Loucy (cell line): ENCODE results near the gene ITPK1.
"Not testable (repeated sequence)": the region's sequence is repeated elsewhere in the genome, so short reads cannot be mapped to it uniquely, and the experiment has no call there.

ENCODE experiments used
- EZH2phosphoT487 ChIP-seq: fragments of 200-600 bp; IDR thresholded peaks from 2 replicates; pipeline ENCODE4 v1.6.1; 2018; ENCODE audit warnings: antibody characterized with exemption, mild to moderate bottlenecking, moderate library complexity, borderline replicate concordance
- TF ChIP-seq, protein P1 (sequence below): fragments of 200-600 bp; sonication (generic); conservative IDR thresholded peaks from 2 replicates; pipeline ENCODE4 v1.5.1; 2014; ENCODE audit warnings: mild to moderate bottlenecking, antibody characterized with exemption, low read length

GRCh38 chr14:93158349-93158748 is 42.6 kb upstream of the ITPK1 start:
- TF ChIP-seq, protein P1, sequence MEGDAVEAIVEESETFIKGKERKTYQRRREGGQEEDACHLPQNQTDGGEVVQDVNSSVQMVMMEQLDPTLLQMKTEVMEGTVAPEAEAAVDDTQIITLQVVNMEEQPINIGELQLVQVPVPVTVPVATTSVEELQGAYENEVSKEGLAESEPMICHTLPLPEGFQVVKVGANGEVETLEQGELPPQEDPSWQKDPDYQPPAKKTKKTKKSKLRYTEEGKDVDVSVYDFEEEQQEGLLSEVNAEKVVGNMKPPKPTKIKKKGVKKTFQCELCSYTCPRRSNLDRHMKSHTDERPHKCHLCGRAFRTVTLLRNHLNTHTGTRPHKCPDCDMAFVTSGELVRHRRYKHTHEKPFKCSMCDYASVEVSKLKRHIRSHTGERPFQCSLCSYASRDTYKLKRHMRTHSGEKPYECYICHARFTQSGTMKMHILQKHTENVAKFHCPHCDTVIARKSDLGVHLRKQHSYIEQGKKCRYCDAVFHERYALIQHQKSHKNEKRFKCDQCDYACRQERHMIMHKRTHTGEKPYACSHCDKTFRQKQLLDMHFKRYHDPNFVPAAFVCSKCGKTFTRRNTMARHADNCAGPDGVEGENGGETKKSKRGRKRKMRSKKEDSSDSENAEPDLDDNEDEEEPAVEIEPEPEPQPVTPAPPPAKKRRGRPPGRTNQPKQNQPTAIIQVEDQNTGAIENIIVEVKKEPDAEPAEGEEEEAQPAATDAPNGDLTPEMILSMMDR: not testable (repeated sequence)
- not testable (repeated sequence) for TF ChIP-seq EZH2phosphoT487
